ENCODE results near the gene PHTF1.
A peak's percentile ranks its signal among the peaks of the same experiment; 100 is the strongest.

Gene PHTF1

DNA sequence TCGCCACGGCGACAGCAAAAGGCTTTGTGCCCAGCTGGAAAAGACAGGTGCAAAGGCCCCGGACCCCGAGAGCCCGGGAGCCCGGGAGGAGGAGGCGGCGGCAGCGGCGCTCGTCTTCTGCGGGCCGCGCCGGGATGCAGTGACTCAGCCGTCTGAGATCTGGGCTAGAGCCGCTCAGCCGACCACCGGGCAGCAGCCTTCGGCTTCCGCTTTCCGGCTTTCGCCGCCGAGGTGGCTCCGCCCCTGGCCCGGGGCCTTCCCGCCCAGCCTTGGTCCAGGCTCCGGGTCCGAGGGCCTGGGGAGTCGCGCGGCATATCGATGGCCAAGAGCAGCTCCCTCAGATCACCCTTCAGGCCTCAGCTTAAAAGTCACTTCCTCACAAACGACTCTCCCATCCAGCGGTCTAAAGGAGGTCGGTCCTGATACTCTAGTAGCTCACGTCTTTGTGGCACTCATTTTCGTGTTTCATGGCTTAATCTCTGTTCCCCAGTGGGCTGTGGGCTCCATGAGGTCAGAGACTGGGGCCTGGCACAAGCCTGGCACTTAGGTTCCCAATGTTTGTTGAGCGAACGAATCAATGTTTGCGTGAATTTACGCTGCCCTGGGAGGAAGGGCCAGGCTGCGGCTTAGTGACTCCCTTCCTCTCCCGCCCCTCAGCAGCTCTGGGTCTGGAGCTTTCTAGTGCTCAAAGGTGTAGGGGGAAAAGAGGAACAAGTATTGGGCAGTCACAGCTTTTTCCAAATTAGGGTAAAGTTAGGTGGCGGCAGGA is at the start of gene PHTF1:
Gene PHTF1 (minus strand): TSS at position 154 of the 769 bp plus-strand sequence. CDS start 783 bp downstream, outside the sequence.
- peak; percentile 66 to 73 for DNase-seq

DNA sequence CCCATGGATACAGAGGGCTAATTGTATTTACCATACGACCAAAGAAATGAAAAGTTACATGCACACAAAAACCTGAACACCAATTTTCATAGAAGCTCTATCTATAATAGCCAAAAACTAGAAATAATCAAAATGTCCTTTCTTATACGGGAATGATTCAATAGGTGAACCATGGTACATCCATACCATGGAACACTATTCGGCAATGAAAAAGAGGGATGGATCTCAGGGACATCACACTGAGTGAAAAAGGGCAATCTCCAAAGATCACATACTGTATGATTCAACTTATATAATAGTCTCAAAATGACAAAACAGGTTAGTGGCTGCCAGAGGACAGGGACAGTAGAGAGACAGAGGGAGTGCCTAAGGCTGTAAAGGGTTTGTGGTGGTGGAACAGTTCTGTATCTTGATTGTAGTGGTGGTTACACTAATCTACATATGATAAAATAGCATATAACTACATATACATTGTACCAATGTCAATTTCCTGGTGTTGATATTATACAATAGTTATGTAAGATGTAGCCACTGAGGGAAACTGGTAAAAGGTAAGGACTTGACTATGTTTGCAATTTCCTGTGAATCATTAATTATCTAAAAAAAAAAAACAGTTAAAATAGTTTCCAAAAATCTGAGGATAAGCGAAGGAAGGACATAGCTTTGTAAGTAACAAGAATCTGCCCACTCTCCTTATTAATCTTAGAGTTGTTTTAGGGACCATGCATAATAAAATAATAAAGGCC is 49.3 kb upstream of the PHTF1 start:
- DNase-seq = no peak

DNA sequence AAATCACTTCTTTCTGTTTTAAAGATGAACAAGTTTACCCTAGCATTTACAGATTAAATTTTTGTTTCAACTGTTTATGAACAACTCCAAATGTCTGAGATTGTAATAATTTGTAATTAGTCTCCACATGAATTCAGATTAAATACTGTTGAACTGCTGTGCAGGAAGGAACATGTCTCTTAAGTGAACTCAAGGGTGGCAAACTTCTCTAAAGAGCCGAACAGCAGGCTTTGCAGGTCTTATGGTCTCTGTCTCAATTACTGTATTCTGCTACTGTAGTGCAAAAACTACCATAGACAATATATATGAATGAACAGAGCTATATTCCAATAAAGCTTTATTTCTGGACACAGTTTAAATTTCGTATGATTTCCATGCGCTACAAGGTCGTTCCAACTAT is 46.4 kb upstream of the PHTF1 start:
- DNase-seq = no peak

DNA sequence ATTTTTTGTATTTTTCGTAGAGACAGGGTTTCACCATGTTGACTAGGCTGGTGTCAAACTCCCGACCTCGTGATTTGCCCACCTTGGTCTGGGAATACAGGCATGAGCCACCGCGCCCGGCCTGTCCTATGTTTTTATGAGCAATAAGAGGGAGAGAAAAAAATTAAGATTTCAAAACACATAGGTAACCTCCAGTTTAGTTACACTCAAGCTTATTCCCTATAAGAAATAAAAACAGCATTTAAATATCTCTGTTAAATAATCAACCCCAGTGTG is 45.9 kb upstream of the PHTF1 start:
- no peak for DNase-seq

DNA sequence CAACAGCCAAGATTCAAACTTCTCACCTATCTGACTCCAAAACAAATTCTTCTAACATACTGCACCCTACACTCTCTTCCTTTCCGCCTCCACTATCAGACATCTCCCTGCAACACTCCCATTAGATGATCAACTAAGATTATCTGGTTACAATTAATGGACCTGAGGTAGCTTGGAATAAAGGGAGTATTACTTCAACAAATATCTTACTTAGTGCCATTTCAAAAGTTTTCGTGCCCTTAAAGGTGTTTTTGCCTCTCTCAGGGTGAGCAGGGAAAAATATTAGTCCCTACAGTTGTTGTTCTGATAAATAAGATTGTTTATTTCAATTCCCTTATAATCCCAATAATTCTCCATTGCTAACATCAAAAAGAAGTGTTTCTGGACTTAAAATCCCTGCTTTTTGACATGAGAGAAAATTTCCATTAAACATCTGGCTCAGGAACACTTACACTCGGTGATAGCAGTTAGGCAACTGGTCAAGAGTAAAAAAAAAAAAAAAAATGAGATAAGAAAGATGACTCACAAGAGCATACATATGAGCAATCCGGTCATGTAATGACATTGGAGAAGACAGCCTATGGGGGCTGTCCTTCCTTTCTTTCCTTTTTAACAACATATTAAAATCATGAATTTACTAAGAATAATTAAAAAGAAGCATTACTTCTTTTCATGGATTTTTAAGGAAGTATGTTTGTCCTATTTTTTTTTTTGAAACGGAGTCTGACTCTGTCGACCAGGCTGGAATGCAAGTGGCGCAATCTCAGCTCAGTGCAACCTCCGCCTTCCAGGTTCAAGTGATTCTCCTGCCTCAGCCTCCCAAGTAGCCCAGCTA is 45.4 kb upstream of the PHTF1 start:
- DNase-seq = no peak

DNA sequence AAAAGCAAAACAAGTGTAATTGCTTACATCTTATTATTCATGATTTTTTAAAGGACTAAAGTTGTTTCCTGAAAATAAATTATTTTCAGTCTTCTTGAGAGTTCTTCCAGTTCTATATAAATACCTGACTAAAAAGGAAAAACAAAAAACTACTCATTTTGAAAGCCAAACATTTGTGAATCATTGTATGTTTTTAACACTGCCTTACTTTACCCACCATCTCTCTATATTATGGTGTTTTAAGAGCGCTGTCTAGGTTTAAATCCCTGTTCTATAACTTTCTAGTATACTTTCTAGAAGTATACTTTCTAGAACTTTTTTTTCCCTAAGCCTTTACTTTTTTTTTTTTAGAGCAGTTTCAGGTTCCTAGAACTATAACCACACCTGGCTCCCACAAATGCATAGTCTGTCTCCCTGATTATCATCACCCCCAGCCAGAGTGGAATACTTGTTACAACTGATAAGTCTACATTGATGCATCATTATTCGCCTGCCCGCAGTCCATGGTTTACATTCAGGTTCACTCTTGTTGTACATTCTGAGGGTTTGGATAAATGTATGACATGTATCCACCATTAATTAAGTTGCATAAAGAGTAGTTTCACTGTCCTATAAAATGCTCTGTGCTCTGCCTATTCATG is 43.2 kb upstream of the PHTF1 start:
- no peak for DNase-seq

DNA sequence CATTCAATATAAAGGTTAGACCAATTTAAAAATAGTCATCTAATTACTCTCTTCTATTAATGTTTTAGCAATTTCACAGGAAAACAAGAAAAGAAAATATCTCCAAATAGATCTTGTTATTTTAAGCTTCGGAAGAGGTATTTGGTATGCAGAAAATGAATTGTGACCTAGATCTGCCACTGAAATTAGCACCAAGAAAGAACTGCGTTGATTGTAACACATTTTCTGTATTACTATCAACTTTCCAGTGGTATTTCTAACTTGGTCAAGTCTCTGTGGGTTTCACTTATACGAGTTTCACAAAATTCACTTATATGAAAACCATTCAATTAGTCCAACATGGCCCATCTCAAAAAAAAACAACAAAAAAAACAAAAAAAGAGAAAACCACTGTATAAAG is 41.2 kb upstream of the PHTF1 start:
- no peak for DNase-seq

DNA sequence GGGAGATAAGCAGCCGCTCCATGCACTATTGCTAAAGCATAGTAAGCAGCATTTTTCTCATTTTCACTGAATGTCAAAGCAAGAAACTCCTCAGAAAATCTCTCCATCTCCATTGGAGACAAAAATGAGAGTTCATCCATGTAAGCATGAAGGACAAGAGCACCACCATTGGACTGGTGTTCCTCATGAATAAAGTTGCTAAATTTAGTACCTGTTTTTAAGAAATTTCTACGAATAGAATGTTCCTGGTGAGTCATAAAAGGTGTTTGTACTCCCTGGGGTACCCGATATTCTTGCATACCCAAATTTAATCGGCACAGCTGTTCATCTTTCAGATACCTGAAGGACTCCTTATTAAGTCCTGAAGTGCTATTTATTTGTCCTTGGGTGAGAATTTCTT is 38.2 kb upstream of the PHTF1 start:
- DNase-seq = no peak

DNA sequence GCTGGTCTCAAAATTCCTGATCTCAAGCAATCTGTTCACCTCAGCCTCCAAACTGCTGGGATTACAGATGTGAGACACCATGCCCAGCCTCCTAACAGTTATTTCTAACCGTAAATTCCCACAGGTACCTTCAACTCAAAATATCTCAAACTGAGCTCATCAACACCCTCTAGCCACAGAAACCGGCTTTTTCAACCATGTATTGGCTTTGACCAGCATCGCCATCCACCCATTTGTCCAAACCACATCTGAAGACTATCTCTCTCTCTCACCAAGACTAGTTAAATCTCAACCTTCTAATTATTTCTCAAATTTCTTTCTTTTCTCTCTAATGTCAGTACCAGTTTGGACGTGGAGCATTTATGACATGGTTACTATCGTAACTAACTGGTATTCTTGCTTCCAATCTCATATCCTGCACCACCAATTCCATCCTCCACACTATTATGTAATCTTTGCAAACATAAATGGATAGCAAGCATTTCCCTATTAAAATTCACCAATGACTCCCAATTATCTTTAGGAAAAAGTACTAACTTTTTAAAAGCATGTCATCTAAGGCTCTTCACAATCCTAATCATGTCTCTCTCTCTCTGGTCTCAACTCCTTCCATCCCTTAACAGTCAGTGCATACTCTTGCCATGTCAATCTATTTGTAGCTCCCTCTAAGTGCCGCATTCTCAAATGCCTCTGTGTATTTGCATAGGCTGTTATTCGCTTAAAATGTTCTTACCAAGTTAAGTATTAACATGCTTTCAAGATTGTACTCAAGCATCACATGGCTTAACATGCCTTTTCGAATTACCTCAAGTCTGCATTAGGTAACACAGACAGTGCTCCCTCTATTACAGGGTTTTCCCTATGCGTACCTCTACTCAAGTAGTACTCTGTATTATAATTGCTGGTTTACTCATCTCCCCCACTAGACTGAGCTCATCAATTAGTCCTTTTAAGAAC is 34.9 kb upstream of the PHTF1 start:
- no peak for DNase-seq

DNA sequence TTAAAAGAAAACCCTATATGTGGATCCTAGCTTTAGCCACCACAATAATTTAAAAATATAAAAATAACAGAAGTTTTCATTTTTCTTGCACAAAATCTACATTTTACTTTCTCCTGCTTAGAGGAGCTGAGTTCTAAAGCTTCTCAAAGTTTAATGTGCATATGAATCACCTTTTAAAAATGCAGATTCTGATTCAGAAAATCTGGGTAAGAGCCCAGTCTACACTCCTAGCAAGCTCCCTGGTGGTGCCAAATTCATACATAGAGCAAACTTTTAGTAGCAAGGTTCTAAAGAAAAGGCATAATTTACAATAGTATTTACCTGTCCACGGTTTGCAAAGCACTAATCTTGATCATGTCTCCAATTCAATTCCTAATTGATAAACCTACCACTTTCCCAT is 33.7 kb upstream of the PHTF1 start:
- DNase-seq = no peak

DNA sequence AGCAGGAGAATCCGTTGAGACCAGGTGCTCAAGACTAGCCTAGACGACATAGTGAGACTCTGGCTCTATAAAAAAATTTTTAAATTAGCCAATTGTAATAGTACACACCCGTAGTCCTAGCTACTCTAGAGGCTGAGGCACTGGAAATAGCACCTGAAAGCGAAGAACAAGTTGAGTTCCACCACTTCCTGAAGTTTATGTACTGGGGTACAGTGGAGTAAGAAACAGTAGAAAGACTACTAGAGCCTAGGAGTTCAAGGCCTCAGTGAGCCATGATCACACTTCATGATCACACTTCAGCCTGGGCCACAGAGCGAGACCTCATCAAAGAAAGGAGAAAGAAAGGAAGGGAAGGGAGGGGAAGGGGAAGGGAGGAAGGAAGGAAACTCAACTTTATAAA is 33.2 kb upstream of the PHTF1 start:
- DNase-seq = no peak

DNA sequence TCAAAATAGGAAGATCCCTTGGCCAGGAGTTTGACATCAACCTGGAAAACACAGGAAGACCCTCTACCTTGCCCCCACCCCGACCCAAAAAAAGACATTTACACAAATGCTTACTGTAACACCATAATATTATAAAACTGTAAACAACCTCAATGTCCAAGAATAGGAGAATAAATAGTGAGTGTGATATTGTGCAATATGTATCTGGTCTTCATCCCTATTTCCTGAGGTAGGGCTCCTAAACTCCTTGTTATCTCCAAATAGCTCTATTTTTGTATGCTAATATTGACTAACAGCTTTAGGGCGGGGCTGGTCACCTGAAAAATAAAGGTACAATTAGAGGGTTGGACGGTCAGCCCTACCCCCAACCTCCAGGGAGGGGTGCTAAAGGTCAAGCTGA is 29.5 kb upstream of the PHTF1 start:
- no peak for DNase-seq

DNA sequence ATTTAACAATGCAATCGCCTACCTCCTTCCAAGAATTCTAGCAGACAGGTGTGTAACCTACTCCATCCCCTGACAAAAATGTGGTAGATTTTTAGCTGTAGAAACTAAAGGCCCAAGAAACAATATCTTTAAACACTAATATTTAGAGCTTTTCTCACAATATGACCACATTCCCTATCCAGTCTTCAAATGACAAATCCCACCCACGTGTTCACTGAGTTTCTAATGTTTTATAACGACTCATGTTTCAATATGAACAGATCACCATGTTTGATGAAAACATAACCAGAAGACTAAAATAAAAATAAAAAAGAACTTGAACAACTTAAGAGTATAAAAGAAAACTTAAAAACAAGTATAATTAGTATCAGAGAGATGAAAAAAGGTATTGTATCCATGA is 28.4 kb upstream of the PHTF1 start:
- no peak for DNase-seq

DNA sequence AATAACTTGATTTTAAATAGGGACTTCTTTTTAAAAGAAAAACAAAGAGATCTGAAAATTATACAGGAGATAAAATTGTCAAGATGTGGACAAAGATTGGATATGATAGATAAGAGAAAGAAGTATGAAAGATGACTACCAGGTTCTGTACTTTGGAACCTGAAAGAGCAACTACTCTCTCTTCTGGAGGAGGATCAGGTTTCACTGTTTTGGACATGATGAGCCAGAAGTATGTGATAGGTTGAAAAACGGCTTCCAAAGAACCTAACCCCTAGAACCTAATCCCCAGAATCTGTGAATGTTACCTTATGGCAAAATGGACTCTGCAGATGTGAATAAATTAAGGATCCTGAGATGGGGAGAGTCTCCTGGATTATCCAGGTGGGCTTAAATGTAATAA is 26.8 kb upstream of the PHTF1 start:
- no peak for DNase-seq

DNA sequence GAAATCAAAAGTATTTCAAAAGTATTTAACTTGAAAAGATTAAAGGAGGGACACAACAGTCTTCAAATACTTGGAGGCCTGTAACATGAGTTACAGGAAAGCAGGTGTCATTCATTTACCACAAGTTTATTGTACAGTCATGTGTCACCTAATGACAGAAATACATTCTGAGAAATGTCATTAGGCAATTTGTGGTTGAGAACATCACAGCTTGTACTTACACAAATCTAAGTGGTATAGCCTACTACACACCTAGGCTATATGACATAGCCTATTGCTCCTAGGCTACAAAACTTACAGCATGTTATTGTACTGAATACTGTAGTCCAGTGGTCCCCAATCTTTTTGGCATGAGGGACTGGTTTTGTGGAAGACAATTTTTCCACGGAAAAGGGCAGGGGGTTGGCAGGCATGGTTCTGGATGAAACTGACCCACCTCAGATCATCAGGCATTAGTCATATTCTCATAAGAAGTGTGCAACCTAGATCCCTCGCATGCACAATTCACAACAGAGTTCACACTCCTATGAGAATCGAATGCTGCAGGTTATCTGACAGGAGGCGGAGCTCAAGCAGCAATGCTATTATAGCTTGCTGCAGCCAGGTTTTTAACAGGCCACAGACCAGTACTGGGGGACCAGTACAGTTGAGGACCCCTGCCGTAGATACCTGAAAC is 25.0 kb upstream of the PHTF1 start:
- peak; percentile 12 to 33 for DNase-seq

DNA sequence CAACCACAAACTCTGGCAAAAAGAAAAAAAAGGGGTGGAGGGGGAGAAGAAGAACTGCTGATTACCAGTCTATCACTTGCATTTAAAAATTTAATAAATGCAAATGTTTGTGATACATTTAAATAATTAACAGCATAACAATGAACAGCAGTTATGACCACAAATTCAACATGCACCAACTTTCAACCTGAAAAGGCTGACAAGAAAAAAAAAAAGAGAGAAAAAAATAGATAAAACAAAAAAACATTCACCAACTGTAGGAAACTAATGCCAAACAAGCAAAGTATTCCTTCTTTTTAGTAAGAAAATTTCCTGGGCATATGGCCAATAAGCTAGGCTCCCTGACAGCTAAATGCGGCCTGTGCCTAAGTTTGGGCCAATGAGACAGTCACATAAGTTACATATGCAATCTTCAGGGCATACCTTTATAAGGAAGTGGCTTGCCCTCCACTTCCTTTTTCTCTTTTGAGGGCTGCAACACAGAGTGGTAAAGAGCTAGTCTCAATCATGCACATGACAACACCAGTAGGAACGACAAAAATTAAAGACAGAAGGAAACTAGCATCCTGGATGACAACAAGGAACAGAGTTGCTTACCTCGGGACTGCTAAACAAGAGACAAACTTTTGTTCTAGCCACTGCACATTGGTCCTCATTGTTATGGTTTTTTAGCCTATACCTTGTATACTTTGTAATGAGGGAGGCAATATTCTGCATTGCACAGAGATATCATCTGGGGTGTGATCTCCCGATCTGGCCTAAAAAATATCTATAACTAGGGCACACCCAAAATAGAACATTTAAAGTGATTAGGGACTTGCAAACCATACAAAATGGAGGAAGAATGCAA is 24.2 kb upstream of the PHTF1 start:
- DNase-seq = peak in 1 of 2 experiments; percentile 20

DNA sequence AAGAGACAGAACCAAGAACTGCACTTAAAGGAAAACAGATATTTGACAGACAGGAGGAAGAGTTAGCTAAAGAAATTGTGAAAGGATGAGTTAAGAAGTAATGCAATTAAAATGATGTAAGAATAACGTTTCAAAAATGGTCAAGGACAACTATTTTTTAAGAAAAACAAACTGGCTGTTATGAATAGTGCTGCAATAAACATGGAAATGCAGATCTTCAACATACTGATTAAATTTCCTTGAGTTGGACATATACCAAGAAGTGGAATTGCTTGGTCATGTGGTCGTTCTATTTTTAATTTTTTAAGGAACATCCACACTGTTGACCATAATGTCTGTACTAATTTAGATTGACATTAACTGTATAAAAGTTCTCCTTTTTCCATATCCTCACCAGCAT is 23.1 kb upstream of the PHTF1 start:
- no peak for DNase-seq

DNA sequence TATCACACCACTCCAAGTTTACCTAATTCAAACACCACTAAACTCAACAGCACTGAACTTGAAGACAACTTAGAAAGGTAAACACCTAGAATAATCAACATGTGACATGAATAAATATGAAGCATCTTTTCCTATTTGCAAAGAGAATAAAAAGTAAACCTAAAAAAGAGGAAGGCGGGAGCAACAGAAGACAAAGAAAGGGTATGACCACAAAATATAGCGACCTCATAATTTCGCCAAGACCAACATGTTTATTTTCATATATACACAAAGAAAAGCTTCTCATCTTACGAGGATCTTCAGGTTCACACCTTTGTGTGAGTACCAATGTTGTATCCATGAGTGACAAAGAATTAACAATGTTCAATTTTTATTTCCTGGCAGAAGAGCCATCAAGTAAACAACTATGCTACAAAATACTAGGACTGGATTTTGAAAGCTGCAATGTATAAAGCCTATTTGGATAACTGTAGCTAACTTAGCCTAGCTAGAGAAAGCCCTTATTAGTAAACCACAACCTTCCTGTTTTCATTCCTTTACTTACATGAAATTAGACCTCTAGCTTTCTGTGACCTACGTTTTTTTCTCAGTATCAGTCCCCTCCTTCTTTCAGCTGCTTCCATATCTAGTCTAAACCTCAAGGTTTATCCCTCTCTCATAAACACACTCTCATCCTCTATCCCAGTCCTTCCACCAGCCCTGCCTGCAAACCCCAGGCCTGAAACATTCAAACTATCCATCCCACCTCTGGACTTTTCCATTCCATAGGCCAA is 21.3 kb upstream of the PHTF1 start:
- DNase-seq = no peak

DNA sequence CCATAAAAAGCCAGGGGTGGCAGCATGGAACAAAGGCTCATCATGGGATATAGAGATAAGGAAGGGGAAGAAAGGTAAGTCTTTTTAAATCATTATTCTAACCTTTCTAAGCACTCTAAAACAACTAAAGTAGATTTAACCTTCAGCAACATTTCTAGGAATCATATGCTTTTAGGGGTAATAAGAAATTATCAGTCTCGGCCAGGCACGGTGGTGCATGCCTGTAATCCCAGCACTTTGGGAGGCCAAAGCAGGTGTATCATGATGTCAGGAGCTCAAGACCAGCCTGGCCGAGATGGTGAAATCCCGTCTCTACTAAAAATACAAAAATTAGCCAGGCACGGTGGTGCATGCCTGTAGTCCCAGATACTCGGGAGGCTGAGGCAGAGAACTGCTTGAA is 20.3 kb upstream of the PHTF1 start:
- no peak for DNase-seq

DNA sequence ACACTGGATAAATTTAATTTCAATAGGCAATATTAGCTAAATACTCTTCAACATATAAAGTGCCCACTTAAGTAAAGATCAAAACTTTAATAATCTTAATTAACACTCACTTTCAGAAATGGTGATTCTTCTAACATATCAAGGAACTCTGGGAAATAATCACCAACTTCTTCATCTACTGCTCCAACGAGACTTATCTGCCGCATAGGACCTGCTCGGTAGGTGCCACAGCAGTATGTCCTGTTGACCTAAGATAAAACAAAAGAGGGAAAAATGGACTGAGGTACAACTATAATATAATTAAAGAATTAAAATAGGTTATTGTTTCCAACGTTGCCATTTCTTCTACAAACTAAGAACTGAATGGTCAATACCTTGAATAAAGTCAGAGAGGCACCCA is 18.3 kb upstream of the PHTF1 start:
- no peak for DNase-seq
